ENCODE measurements around the gene HLA-G. TPM values are rescaled to one million over a fixed set of nuclear protein-coding genes. Genes with fewer than 3 reads are reported as not detected.

HLA-G gene
- polyA plus RNA-seq, 1 experiment = not detected

DNA sequence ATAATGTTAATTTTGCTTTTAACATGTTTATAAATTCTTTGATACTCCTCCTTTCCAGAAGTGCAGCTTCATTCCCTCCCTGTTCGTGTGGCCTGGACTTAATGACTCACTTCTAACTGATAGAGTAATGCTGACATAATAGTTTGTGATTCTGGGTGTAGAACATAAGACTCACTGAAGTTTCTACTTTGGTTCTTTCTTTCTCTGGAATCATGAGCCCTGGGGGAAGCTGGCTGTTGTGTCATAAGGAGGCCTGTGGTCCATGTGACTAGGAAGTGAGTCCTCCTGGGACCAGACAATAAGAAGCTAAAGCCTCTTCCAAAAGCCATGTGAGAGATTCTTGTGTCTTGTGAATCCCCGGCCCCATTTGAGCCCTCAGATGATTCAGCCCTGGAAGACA is 30.5 kb upstream of the HLA-G start:
- no peak overlapping the region for H3K27ac ChIP-seq (ENCODE audit: low read depth, low read length)

GRCh38 chr6:29797966-29798365 is 29.7 kb upstream of the HLA-G start:
- H3K27ac ChIP-seq (ENCODE audit: low read depth, low read length) = no peak overlapping the region
- peaks cover 6% of the 10 kb centered on the region for H3K27me3 ChIP-seq (ENCODE audit: control insufficient read depth, insufficient read depth, low read length)
- no peaks in the 10 kb centered on the region for H3K9me3 ChIP-seq (ENCODE audit: control insufficient read depth, insufficient read depth, low read length)
- ChIA-PET CTCF (no interaction called here), POLR2A (no interaction called here)
- no peak for DNase-seq (ENCODE audit: low read depth, low spot score)
- no peak for TF ChIP-seq CTCF (IDR thresholded peaks at IDR 0.05; ENCODE audit: low read depth, low read length)
- H3K4me3 ChIP-seq (ENCODE audit: low read depth, low read length) = no peak overlapping the region

More for the DNA sequence above, 30.5 kb upstream of the HLA-G start:
- Histone ChIP-seq H3K9me3 (ENCODE audit: control insufficient read depth, insufficient read depth, low read length) (no peaks in the 10 kb centered on the region; the same call in 1 of the 2 replicates), H3K4me3 (ENCODE audit: low read depth, low read length) (no peak overlapping the region), H3K27me3 (ENCODE audit: control insufficient read depth, insufficient read depth, low read length) (peaks cover 11% of the 10 kb centered on the region)
- DNase-seq (ENCODE audit: low read depth, low spot score) = no peak
- TF ChIP-seq CTCF (IDR thresholded peaks at IDR 0.05; ENCODE audit: low read depth, low read length) = no peak
- ChIA-PET CTCF (interaction anchor here (0.7 kb wide), 1 partner anchor 92 kb away, joined by 3 read pairs; no protein-coding TSS in a partner anchor), POLR2A (no interaction called here)

DNA sequence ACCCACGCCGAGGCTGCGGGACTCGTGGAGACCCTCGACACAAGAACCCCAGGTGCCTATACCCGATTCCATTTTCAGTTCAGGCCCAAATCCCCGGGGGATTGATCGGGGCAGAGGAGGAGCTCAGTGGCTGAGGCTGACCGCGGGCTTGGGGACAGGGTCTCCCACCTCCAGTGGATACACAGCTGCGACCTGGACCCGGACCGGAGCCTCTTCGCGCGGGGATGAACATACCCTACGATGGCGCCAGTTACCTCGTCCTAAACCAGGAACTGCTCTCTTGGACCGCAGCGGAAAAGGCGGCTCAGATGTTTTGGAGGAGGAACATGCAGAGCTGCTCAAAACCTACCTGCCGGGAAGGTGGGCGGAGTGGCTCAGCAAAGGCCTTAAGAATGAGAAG is 27.4 kb upstream of the HLA-G start:
- Histone ChIP-seq H3K9me3 (ENCODE audit: control insufficient read depth, insufficient read depth, low read length) (no peaks in the 10 kb centered on the region), H3K4me3 (ENCODE audit: low read depth, low read length) (no peak overlapping the region), H3K27me3 (ENCODE audit: control insufficient read depth, insufficient read depth, low read length) (no peaks in the 10 kb centered on the region), H3K27ac (ENCODE audit: low read depth, low read length) (no peak overlapping the region)
- POLR2A ChIA-PET = no interaction called here
- TF ChIP-seq CTCF (IDR thresholded peaks at IDR 0.05; ENCODE audit: low read depth, low read length) = no peak
- CTCF ChIA-PET = no interaction called here
- no peak for DNase-seq (ENCODE audit: low read depth, low spot score)

- DNase-seq (ENCODE audit: low read depth, low spot score) = no peak
- no peak for TF ChIP-seq CTCF (IDR thresholded peaks at IDR 0.05; ENCODE audit: low read depth, low read length)
- no peak overlapping the region for H3K4me3 ChIP-seq (ENCODE audit: low read depth, low read length)
- H3K27ac ChIP-seq (ENCODE audit: low read depth, low read length) = no peak overlapping the region
- CTCF ChIA-PET = interaction anchor here (0.6 kb wide), 1 partner anchor 1394 kb away, joined by 3 read pairs; no protein-coding TSS in a partner anchor
- no peaks in the 10 kb centered on the region for H3K9me3 ChIP-seq (ENCODE audit: control insufficient read depth, insufficient read depth, low read length)
- POLR2A ChIA-PET = no interaction called here
- H3K27me3 ChIP-seq (ENCODE audit: control insufficient read depth, insufficient read depth, low read length) = no peaks in the 10 kb centered on the region
Observed at GRCh38 chr6:29806387-29806786, 21.2 kb upstream of the HLA-G start.

GRCh38 chr6:29809249-29809648 is 18.4 kb upstream of the HLA-G start:
- DNase-seq (ENCODE audit: low read depth, low spot score) = no peak
- no peak overlapping the region for H3K27ac ChIP-seq (ENCODE audit: low read depth, low read length)
- no peaks in the 10 kb centered on the region for H3K9me3 ChIP-seq (ENCODE audit: control insufficient read depth, insufficient read depth, low read length)
- no peak overlapping the region for H3K4me3 ChIP-seq (ENCODE audit: low read depth, low read length)
- CTCF ChIA-PET = interaction anchor here (1.1 to 1.8 kb wide), 3 partner anchors 156 to 321 kb away, joined by 3 to 5 read pairs (median 4); no protein-coding TSS in a partner anchor
- H3K27me3 ChIP-seq (ENCODE audit: control insufficient read depth, insufficient read depth, low read length) = no peaks in the 10 kb centered on the region
- TF ChIP-seq CTCF (IDR thresholded peaks at IDR 0.05; ENCODE audit: low read depth, low read length) = no peak
- POLR2A ChIA-PET = no interaction called here
